GM21723 (cell line): ENCODE measurements around the gene SLC35A4.

Experiments
- ATAC-seq: cut with Tn5 transposase; IDR thresholded peaks from one replicate; pipeline ENCODE4 v1.9.1; 2021; ENCODE audit warnings: mild to moderate bottlenecking, moderate library complexity; ENCODE audit not compliant: unreplicated experiment

The SLC35A4 gene

GRCh38 chr5:140564196-140565023, at the start of gene SLC35A4, which contains the start of gene APBB3:
Gene SLC35A4, plus strand, starts transcription at chr5:140564828. Its CDS starts 2,342 bp downstream, at chr5:140567170.
Gene APBB3, minus strand, starts transcription at chr5:140564598. Its CDS starts 353 bp downstream, at chr5:140564245.
- ATAC-seq = peak; percentile 86

GRCh38 chr5:140524003-140524402, 40.6 kb upstream of the SLC35A4 start:
- ATAC-seq = no peak

GRCh38 chr5:140540227-140540626, 24.4 kb upstream of the SLC35A4 start:
- no peak for ATAC-seq

- no peak for ATAC-seq
Observed at GRCh38 chr5:140542972-140543371, 21.7 kb upstream of the SLC35A4 start.

GRCh38 chr5:140544986-140545385, 19.6 kb upstream of the SLC35A4 start:
- ATAC-seq = no peak

- ATAC-seq = no peak
Observed at GRCh38 chr5:140545606-140546005, 19.0 kb upstream of the SLC35A4 start.

GRCh38 chr5:140546851-140547507, 17.6 kb upstream of the SLC35A4 start:
- ATAC-seq = no peak

GRCh38 chr5:140547508-140548299, 16.9 kb upstream of the SLC35A4 start, which contains the start of gene EIF4EBP3:
Gene EIF4EBP3, plus strand, starts transcription at chr5:140547662. Its CDS starts 76 bp downstream, at chr5:140547738.
- ATAC-seq = peak; percentile 98

- no peak for ATAC-seq
Observed at GRCh38 chr5:140548300-140548688, 16.3 kb upstream of the SLC35A4 start.

GRCh38 chr5:140548791-140549190, 15.8 kb upstream of the SLC35A4 start:
- no peak for ATAC-seq

GRCh38 chr5:140549237-140550144, 15.1 kb upstream of the SLC35A4 start:
- no peak for ATAC-seq

GRCh38 chr5:140550147-140551079, 14.2 kb upstream of the SLC35A4 start:
- no peak for ATAC-seq

- no peak for ATAC-seq
Observed at GRCh38 chr5:140551872-140552271, 12.8 kb upstream of the SLC35A4 start.

GRCh38 chr5:140553657-140554056, 11.0 kb upstream of the SLC35A4 start:
- ATAC-seq = no peak

GRCh38 chr5:140554454-140554853, 10.2 kb upstream of the SLC35A4 start:
- ATAC-seq = no peak

GRCh38 chr5:140555747-140556312, 8.8 kb upstream of the SLC35A4 start:
- ATAC-seq = no peak

- ATAC-seq = no peak
Observed at GRCh38 chr5:140556438-140556837, 8.2 kb upstream of the SLC35A4 start.

GRCh38 chr5:140557136-140557805, 7.4 kb upstream of the SLC35A4 start, which contains the start of gene SRA1:
Gene SRA1, minus strand, starts transcription at chr5:140557473. Its CDS starts 21 bp downstream, at chr5:140557452.
- peak; percentile 96 for ATAC-seq
